Naive thymus-derived CD4-positive, alpha-beta T cell (primary cell): ENCODE data around the gene HOMER3. TPM values are rescaled to one million over a fixed set of nuclear protein-coding genes. Genes with fewer than 3 reads are reported as not detected.
A peak's percentile ranks its signal among the peaks of the same experiment; 100 is the strongest.

Experiments used
- ATAC-seq: fragments of 150-1000 bp; cut with Tn5 transposase; 2 replicates; pipeline ENCODE4 v1.10.0; 2021; ENCODE audit warnings: mild to moderate bottlenecking, moderate library complexity
- CTCF ChIA-PET: fragments of 350-600 bp; sonication (Branson Sonifier 250); formaldehyde crosslinking; loops from one replicate; lab custom pipeline; 2021; ENCODE audit warnings: antibody characterized with exemption; lab: Charles Lee
- POLR2A ChIA-PET: fragments of 350-600 bp; sonication (Branson Sonifier 250); formaldehyde crosslinking; loops from one replicate; lab custom pipeline; 2021; ENCODE audit warnings: antibody characterized with exemption, inconsistent platforms; lab: Charles Lee
- DNase-seq, 9 donors: peaks; one replicate each; pipeline versions ENCODE4 v3.0.0 to v3.0.0-alpha.2; 2020 to 2022; ENCODE audit warnings: mixed read lengths in 1 of 9
- H3K27ac ChIP-seq: one replicate; pipeline ENCODE4 v1.7.0; 2013; ENCODE audit warnings: mild to moderate bottlenecking, low read depth, low read length, moderate library complexity
- H3K27me3 ChIP-seq, 2 donors: one replicate each; pipeline ENCODE4 v1.7.0; 2013; ENCODE audit warnings: low read length in 2 of 2, mild to moderate bottlenecking in 2 of 2, moderate library complexity in 2 of 2; ENCODE audit not compliant: control insufficient read depth in 2 of 2, insufficient read depth in 2 of 2
- H3K36me3 ChIP-seq, 3 experiments: 1 replicate in 2 of 3; 2 replicates in 1 of 3; pipeline ENCODE4 v1.7.0; 2013; ENCODE audit warnings: low read length in 3 of 3, mild to moderate bottlenecking in 3 of 3, moderate library complexity in 1 of 3; ENCODE audit not compliant: insufficient read depth in 3 of 3, control insufficient read depth in 2 of 3
- H3K4me1 ChIP-seq, 2 donors: one replicate each; pipeline ENCODE4 v1.7.0; 2013; ENCODE audit warnings: low read length in 2 of 2, mild to moderate bottlenecking in 2 of 2, moderate library complexity in 1 of 2; ENCODE audit not compliant: control insufficient read depth in 2 of 2, insufficient read depth in 2 of 2
- H3K4me3 ChIP-seq: 2 replicates; pipeline ENCODE4 v1.7.0; 2013; ENCODE audit warnings: mild to moderate bottlenecking, low read length
- H3K9me3 ChIP-seq, 3 experiments: 1 replicate in 2 of 3; 2 replicates in 1 of 3; pipeline ENCODE4 v1.7.0; 2013; ENCODE audit warnings: low read length in 3 of 3; ENCODE audit not compliant: control insufficient read depth in 2 of 3
- H3K27ac Mint-ChIP-seq, 9 donors: one replicate each; pipeline ENCODE4 v1.8.0; 2020 to 2022; ENCODE audit warnings: mixed read lengths in 9 of 9, mild to moderate bottlenecking in 8 of 9, moderate library complexity in 5 of 9, inconsistent platforms in 2 of 9
- H3K27me3 Mint-ChIP-seq, 5 donors: one replicate each; pipeline ENCODE4 v1.8.0; 2021 to 2022; ENCODE audit warnings: mixed read lengths in 5 of 5, mild to moderate bottlenecking in 1 of 5
- H3K36me3 Mint-ChIP-seq, 5 donors: one replicate each; pipeline ENCODE4 v1.8.0; 2020 to 2022; ENCODE audit warnings: mixed read lengths in 5 of 5, mild to moderate bottlenecking in 3 of 5, inconsistent platforms in 1 of 5
- H3K4me1 Mint-ChIP-seq, 7 donors: one replicate each; pipeline ENCODE4 v1.8.0; 2020 to 2022; ENCODE audit warnings: mixed read lengths in 7 of 7, mild to moderate bottlenecking in 3 of 7, inconsistent platforms in 1 of 7
- H3K4me3 Mint-ChIP-seq, 10 donors: one replicate each; pipeline ENCODE4 v1.8.0; 2020 to 2022; ENCODE audit warnings: mild to moderate bottlenecking in 10 of 10, mixed read lengths in 10 of 10, moderate library complexity in 6 of 10, inconsistent platforms in 2 of 10
- H3K9me3 Mint-ChIP-seq, 11 donors: one replicate each; pipeline ENCODE4 v1.8.0; 2020 to 2022; ENCODE audit warnings: mixed read lengths in 11 of 11, mild to moderate bottlenecking in 4 of 11, inconsistent platforms in 1 of 11, moderate library complexity in 1 of 11
- intact Hi-C, 2 donors: fragments of 100-400 bp; cut with micrococcal nuclease; formaldehyde crosslinking; loops; one replicate each; pipeline ENCODE4 v1.15.1; 2023
- polyA plus RNA-seq, 2 donors: library from polyadenylated mRNA; unstranded; fragments of 300-500 nt; fragmentation: Illumina TruSeq; gene quantifications; one replicate each; pipeline ENCODE4 v1.2.3, GENCODE V29; 2021
- total RNA-seq, 6 experiments: library from RNA in 5 of 6; stranded (reverse) in 5 of 6; gene quantifications; 1 replicate in 5 of 6; 2 replicates in 1 of 6; pipeline ENCODE4 v1.2.3 and lab custom pipeline; 2021 to 2026

The HOMER3 gene
- total and polyA plus RNA-seq, 7 experiments from 2014 or later = 0.53 to 16.3 (median 1.4) TPM; not detected in 3

DNA sequence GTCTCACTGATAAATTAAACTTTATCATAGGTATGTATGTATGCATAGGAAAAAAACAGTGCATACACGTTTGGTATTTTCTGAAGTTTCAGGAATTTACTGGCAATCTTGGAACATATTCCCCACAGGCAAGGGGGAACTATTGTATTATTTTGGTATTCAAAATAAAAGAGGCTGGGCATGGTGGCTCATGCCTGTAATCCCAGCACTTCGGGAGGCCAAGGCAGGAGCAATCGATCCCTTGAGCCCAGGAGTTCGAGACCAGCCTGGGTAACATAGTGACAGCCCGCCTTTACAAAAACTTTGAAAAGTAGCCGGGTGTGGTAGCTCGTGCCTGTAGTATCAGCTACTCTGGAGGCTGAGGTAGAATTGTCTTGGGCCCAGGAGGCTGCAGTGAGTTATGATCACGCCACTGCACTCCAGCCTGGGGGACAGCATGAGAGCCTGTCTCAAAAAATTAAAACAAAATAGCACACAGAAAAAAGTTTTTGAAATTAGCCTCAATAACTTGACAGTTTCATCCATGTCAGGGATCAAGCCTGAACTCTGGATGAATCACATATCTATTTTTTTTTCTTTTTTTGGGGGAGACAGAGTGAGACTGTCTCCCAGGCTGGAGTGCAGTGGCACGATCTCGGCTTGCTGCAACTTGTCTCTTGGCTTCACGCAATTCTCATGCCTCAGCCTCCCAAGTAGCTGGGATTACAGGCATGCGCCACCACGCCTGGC is 29.1 kb upstream of the HOMER3 start:
- H3K4me1 Mint-ChIP-seq = peaks cover 0 to 9% (median 0%) of the 10 kb centered on the region in 7 donors
- DNase-seq = no peak
- intact Hi-C loops = no loop called here
- Histone ChIP-seq H3K27ac (no peak overlapping the region), H3K4me1 (no peaks in the 10 kb centered on the region), H3K27me3 (no peaks in the 10 kb centered on the region), H3K36me3 (no peaks in the 10 kb centered on the region), H3K4me3 (no peak overlapping the region), H3K9me3 (no peaks in the 10 kb centered on the region)
- CTCF ChIA-PET = no interaction called here
- POLR2A ChIA-PET = no interaction called here
- H3K9me3 Mint-ChIP-seq = peaks cover 0 to 3% (median 0%) of the 10 kb centered on the region in 11 donors
- ATAC-seq = no peak
- H3K4me3 Mint-ChIP-seq = no peak overlapping the region
- H3K27ac Mint-ChIP-seq = no peak overlapping the region
- no peaks in the 10 kb centered on the region for H3K36me3 Mint-ChIP-seq
- peaks cover 0 to 11% (median 0%) of the 10 kb centered on the region in 5 donors for H3K27me3 Mint-ChIP-seq

DNA sequence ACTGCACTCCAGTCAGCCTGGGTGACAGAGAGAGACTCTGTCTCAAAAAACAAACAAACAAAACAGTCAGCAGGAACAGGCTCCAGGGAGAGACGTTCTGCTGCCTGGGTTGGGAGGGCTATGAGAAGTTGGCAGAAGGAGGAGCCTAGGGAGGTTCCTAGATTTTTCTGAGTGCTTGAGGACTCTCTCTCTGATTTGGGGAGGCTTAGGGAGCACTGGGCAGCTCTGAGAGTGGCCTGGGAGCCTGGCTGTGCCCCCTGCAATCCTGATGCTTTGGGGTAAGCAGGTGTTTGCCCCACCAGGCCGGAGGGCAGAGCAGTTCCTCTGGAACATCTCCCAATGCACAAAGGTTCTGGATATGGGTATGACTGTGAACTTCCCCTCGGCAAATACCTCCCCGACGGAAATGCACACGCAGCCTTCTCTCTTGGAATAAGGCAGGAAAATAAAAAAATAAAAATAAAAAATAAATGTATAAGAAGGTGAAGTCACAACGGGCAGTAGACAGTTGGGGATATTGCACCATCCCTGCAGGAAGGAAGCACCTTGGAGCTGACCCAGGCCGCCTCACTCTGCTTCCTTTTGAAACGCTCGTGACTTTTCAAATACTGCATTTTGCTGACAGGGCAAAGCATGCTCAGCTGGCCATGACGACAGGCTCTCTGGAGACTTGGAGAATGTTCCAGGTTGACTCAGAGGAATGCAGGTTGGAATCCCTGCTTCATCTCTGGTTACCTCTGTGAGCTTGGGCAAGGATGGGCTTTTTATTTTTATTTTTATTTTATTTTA is 26.5 kb upstream of the HOMER3 start:
- Mint-ChIP-seq H3K36me3 (no peaks in the 10 kb centered on the region), H3K4me3 (no peak overlapping the region), H3K27ac (no peak overlapping the region), H3K27me3 (peaks cover 0 to 9% (median 0%) of the 10 kb centered on the region in 5 donors), H3K9me3 (peaks cover 0 to 3% (median 0%) of the 10 kb centered on the region in 11 donors), H3K4me1 (peaks cover 0 to 4% (median 0%) of the 10 kb centered on the region in 7 donors)
- Histone ChIP-seq H3K9me3 (no peaks in the 10 kb centered on the region), H3K36me3 (no peaks in the 10 kb centered on the region), H3K4me1 (no peaks in the 10 kb centered on the region), H3K4me3 (no peak overlapping the region), H3K27ac (no peak overlapping the region), H3K27me3 (no peaks in the 10 kb centered on the region)
- ChIA-PET CTCF (no interaction called here), POLR2A (no interaction called here)
- peak; percentile 75 for ATAC-seq
- intact Hi-C loops = no loop called here
- DNase-seq = no peak

DNA sequence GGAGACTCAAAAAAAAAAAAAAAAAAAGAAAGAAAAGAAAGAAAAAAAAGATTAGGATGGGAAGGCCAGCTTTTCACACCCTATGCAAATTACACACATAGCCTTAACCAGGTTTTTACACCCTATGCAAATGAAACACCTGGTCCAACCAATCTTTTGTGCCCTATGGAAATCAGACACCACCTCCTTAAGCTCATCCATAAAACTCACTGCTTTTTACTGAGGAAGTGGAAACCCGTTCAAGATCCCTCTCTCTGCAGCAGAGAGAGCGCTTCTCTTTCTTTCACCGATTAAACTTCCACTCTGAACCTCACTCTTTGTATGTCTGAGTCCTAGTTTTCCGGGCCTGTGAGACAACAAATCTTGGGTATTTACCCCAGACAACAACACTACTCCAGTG is 25.3 kb upstream of the HOMER3 start:
- Histone ChIP-seq H3K4me3 (no peak overlapping the region), H3K9me3 (no peaks in the 10 kb centered on the region), H3K36me3 (no peaks in the 10 kb centered on the region), H3K27me3 (no peaks in the 10 kb centered on the region), H3K27ac (no peak overlapping the region), H3K4me1 (peaks cover 0 to 4% of the 10 kb centered on the region in 2 donors)
- ChIA-PET POLR2A (no interaction called here), CTCF (no interaction called here)
- H3K27me3 Mint-ChIP-seq = peaks cover 0 to 18% (median 9%) of the 10 kb centered on the region in 5 donors
- intact Hi-C loops = no loop called here
- no peak for DNase-seq
- H3K4me3 Mint-ChIP-seq = no peak overlapping the region
- no peak overlapping the region for H3K27ac Mint-ChIP-seq
- peaks cover 10 to 12% (median 11%) of the 10 kb centered on the region in 7 donors for H3K4me1 Mint-ChIP-seq
- H3K36me3 Mint-ChIP-seq = no peaks in the 10 kb centered on the region
- ATAC-seq = no peak
- peaks cover 0 to 3% (median 0%) of the 10 kb centered on the region in 11 donors for H3K9me3 Mint-ChIP-seq

DNA sequence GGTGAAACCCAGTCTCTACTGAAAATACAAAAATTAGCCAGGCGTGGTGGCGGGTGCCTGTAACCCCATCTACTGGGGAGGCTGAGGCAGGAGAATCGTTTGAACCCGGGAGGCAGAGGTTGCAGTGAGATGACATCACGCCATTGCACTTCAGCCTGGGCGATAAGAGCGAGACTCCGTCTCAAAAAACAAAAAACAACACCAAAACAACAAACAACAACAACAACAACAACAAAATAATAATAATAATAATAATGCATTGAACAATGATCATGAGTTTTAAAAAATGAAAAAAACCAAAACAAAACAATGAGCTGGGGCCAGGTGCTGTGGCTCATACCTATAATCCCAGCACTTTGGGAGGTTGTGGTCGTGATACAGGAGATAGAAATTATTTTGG is 23.1 kb upstream of the HOMER3 start:
- H3K27ac Mint-ChIP-seq = no peak overlapping the region
- DNase-seq (no peak), ATAC-seq (no peak)
- no peaks in the 10 kb centered on the region for H3K36me3 Mint-ChIP-seq
- H3K9me3 Mint-ChIP-seq = peaks cover 0 to 3% (median 0%) of the 10 kb centered on the region in 11 donors
- H3K4me3 Mint-ChIP-seq = no peak overlapping the region
- intact Hi-C loops = no loop called here
- Histone ChIP-seq H3K9me3 (no peaks in the 10 kb centered on the region), H3K27me3 (no peaks in the 10 kb centered on the region), H3K36me3 (no peaks in the 10 kb centered on the region), H3K27ac (no peak overlapping the region), H3K4me3 (no peak overlapping the region), H3K4me1 (peaks cover 0 to 4% of the 10 kb centered on the region in 2 donors)
- H3K27me3 Mint-ChIP-seq = peaks cover 0 to 19% (median 11%) of the 10 kb centered on the region in 5 donors
- ChIA-PET POLR2A (no interaction called here), CTCF (no interaction called here)
- H3K4me1 Mint-ChIP-seq = peaks cover 11 to 14% (median 12%) of the 10 kb centered on the region in 7 donors

DNA sequence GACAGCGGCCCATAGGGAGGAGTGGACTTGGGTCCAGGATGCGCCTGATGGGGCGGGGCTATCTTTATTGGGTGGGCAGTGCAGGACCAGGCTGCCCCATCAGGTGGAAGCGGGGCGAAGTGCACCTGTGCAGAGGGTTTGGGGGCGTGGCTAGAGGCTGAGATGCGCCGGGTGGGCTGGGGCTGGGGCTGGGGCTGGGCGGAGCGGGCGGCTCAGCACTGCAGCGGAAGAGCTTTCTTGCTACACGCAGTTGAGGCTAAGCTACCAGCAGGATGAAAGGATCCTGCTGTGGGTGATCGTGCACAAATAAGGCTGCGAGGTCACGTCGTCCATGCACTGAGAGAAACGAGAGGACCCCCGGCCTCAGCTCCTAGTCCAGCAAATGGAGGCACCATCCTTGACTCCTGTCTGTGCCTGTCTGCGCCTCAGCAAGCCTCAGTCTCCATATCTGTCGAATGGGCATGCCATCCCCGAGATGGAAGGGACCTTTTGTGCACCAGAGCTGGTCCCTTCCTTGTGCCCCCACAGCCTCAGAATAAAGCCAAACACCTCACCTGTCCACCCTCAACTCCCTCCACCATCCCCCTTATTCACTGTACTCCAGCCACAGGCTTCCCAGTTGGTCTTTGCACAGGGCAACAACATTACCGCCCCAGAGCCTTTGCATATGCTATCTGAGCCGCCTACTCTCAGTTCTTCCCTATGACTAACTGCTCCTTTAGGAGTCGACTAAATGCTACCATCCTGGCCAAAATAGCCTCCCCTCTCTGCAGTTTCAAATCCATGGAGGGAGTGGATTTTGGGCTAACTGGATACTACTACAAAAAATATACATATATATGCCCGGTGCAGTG is 21.0 kb upstream of the HOMER3 start:
- Histone ChIP-seq H3K4me1 (peaks cover 0 to 4% of the 10 kb centered on the region in 2 donors), H3K4me3 (no peak overlapping the region), H3K36me3 (no peaks in the 10 kb centered on the region), H3K9me3 (no peaks in the 10 kb centered on the region), H3K27ac (no peak overlapping the region), H3K27me3 (no peaks in the 10 kb centered on the region)
- Mint-ChIP-seq H3K4me1 (peaks cover 11 to 14% (median 12%) of the 10 kb centered on the region in 7 donors), H3K36me3 (no peaks in the 10 kb centered on the region), H3K27me3 (peaks cover 0 to 14% (median 11%) of the 10 kb centered on the region in 5 donors), H3K9me3 (no peaks in the 10 kb centered on the region), H3K4me3 (peak overlapping the region in 7 of 10 donors; percentile 10 to 74 (median 43)), H3K27ac (peak overlapping the region in 1 of 9 donors; percentile 78)
- ChIA-PET POLR2A (no interaction called here), CTCF (no interaction called here)
- peak; percentile 60 for ATAC-seq
- DNase-seq = peak in 2 of 9 donors; percentile 8 to 21
- intact Hi-C loops = no loop called here

DNA sequence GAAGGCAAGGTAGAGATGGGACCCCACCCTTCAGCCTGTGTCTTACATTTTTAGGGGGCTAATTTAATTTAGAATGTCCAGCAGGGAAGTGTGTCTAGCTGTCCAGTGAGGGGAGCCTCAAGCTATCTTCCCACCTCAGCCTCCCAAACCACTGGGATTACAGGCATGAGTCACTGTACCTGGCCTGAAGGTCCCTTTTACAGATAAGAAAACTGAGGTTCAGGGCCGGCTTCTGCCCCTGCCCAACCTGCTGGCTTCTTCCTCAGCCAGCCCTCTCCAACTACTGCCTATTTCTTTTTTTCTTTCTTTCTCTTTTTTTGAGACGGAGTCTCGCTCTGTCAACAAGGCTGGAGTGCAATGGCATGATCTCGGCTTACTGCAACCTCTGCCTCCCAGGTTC is 19.4 kb upstream of the HOMER3 start:
- no peak for DNase-seq
- POLR2A ChIA-PET = no interaction called here
- intact Hi-C loops = no loop called here
- no peak overlapping the region for H3K27ac ChIP-seq
- Mint-ChIP-seq H3K4me1 (peaks cover 11 to 14% (median 12%) of the 10 kb centered on the region in 7 donors), H3K36me3 (no peaks in the 10 kb centered on the region), H3K27ac (no peak overlapping the region), H3K4me3 (no peak overlapping the region), H3K27me3 (peaks cover 0 to 14% (median 11%) of the 10 kb centered on the region in 5 donors), H3K9me3 (no peaks in the 10 kb centered on the region)
- ATAC-seq = no peak
- H3K27me3 ChIP-seq = no peaks in the 10 kb centered on the region
- H3K36me3 ChIP-seq = no peaks in the 10 kb centered on the region
- CTCF ChIA-PET = no interaction called here
- no peak overlapping the region for H3K4me3 ChIP-seq
- H3K4me1 ChIP-seq = peaks cover 0 to 4% of the 10 kb centered on the region in 2 donors
- H3K9me3 ChIP-seq = no peaks in the 10 kb centered on the region
